ENCODE measurements around the gene SLC22A25.

SLC22A25 gene

GRCh38 chr11:63229815-63230214, 13.6 kb downstream of the SLC22A25 start:
- no peak for DNase-seq

- DNase-seq, result no peak
Measured at GRCh38 chr11:63227521-63228107, 15.8 kb downstream of the SLC22A25 start.

GRCh38 chr11:63226488-63227114, 16.8 kb downstream of the SLC22A25 start:
- DNase-seq, result no peak

GRCh38 chr11:63214093-63214492, 29.3 kb downstream of the SLC22A25 start:
- no peak for DNase-seq

- peak; percentile 4 for DNase-seq
Measured at GRCh38 chr11:63212742-63213141, 30.7 kb downstream of the SLC22A25 start.

- no peak for DNase-seq
Measured at GRCh38 chr11:63210111-63210510, 33.3 kb downstream of the SLC22A25 start.
